Measurements from ENCODE around the gene BLTP3B. TPM values are rescaled to one million over a fixed set of nuclear protein-coding genes. Genes with fewer than 3 reads are reported as not detected.

The BLTP3B gene
- polyA plus RNA-seq, 1 donor (not counting 4 experiments of a cell fraction or from before 2014, with no cell fraction given) = 11.7 TPM

- dilution Hi-C loops (cut with MboI; ENCODE audit: extremely low pct_ligation_motif_present, low sequenced_read_pairs) = no loop called here
- Histone ChIP-seq H3K27ac (ENCODE audit: control insufficient read depth, insufficient read depth, low read length) (no peak overlapping the region), H4K20me1 (ENCODE audit: control insufficient read depth, extremely low read depth, insufficient read depth, low read length) (no peaks in the 10 kb centered on the region), H3K9me3 (ENCODE audit: control insufficient read depth, low read depth, low read length) (no peaks in the 10 kb centered on the region), H3K4me1 (ENCODE audit: control insufficient read depth, extremely low read depth, insufficient read depth, low read length) (peaks cover 6% of the 10 kb centered on the region), H2AFZ (ENCODE audit: control insufficient read depth, low read length) (no peak overlapping the region), H3K9me1 (ENCODE audit: control insufficient read depth, extremely low read depth, insufficient read depth, low read length) (no peaks in the 10 kb centered on the region), H3K9ac (ENCODE audit: control insufficient read depth, extremely low read depth, insufficient read depth, low read length) (no peak overlapping the region), H3K4me3 (ENCODE audit: control insufficient read depth in 2 of 3, extremely low read depth in 1 of 3, insufficient read depth in 2 of 3, low read depth in 1 of 3, low read length in 3 of 3) (no peak overlapping the region), H3K79me2 (ENCODE audit: control insufficient read depth, insufficient read depth, low read length) (peaks cover 17% of the 10 kb centered on the region), H3K4me2 (ENCODE audit: control insufficient read depth, extremely low read depth, insufficient read depth, low read depth, low read length) (no peak overlapping the region), H3K27me3 (ENCODE audit: control insufficient read depth, extremely low read depth, insufficient read depth, low read length) (no peaks in the 10 kb centered on the region), H3K36me3 (ENCODE audit: control insufficient read depth in 2 of 2, extremely low read depth in 1 of 2, insufficient read depth in 2 of 2, low read length in 2 of 2) (no peaks in the 10 kb centered on the region)
- DNase-seq (ENCODE audit: low read depth, low spot score) = no peak
- TF ChIP-seq EZH2 (IDR thresholded peaks at IDR 0.05; ENCODE audit: low read length) = no peak
- TF ChIP-seq CTCF (optimal IDR thresholded peaks at IDR 0.05 in 1 of 3, IDR thresholded peaks at IDR 0.05 in 1 of 3, conservative IDR thresholded peaks at IDR 0.05 in 1 of 3; ENCODE audit: extremely low read depth in 1 of 3, insufficient read depth in 2 of 3, low read length in 3 of 3) = no peak
- FAIRE-seq = no peak
These were observed 19.2 kb downstream of the BLTP3B start for GRCh38 chr12:100123316-100124095.

GRCh38 chr12:100120355-100120754 lies 22.3 kb downstream of the BLTP3B start:
- DNase-seq (ENCODE audit: low read depth, low spot score) (no peak), FAIRE-seq (no peak)
- no peak overlapping the region for H3K4me2 ChIP-seq (ENCODE audit: control insufficient read depth, extremely low read depth, insufficient read depth, low read depth, low read length)
- H3K27ac ChIP-seq (ENCODE audit: control insufficient read depth, insufficient read depth, low read length) = no peak overlapping the region
- no peaks in the 10 kb centered on the region for H4K20me1 ChIP-seq (ENCODE audit: control insufficient read depth, extremely low read depth, insufficient read depth, low read length)
- no peaks in the 10 kb centered on the region for H3K9me3 ChIP-seq (ENCODE audit: control insufficient read depth, low read depth, low read length)
- H3K36me3 ChIP-seq (ENCODE audit: control insufficient read depth in 2 of 2, extremely low read depth in 1 of 2, insufficient read depth in 2 of 2, low read length in 2 of 2) = no peaks in the 10 kb centered on the region
- no peaks in the 10 kb centered on the region for H3K4me1 ChIP-seq (ENCODE audit: control insufficient read depth, extremely low read depth, insufficient read depth, low read length)
- dilution Hi-C loops (cut with MboI; ENCODE audit: extremely low pct_ligation_motif_present, low sequenced_read_pairs) = no loop called here
- no peak overlapping the region for H3K4me3 ChIP-seq (ENCODE audit: control insufficient read depth in 2 of 3, extremely low read depth in 1 of 3, insufficient read depth in 2 of 3, low read depth in 1 of 3, low read length in 3 of 3)
- H3K27me3 ChIP-seq (ENCODE audit: control insufficient read depth, extremely low read depth, insufficient read depth, low read length) = no peaks in the 10 kb centered on the region
- no peaks in the 10 kb centered on the region for H3K9me1 ChIP-seq (ENCODE audit: control insufficient read depth, extremely low read depth, insufficient read depth, low read length)
- no peak overlapping the region for H3K9ac ChIP-seq (ENCODE audit: control insufficient read depth, extremely low read depth, insufficient read depth, low read length)
- no peak for TF ChIP-seq EZH2 (IDR thresholded peaks at IDR 0.05; ENCODE audit: low read length)
- no peak for TF ChIP-seq CTCF (optimal IDR thresholded peaks at IDR 0.05 in 1 of 3, IDR thresholded peaks at IDR 0.05 in 1 of 3, conservative IDR thresholded peaks at IDR 0.05 in 1 of 3; ENCODE audit: extremely low read depth in 1 of 3, insufficient read depth in 2 of 3, low read length in 3 of 3)
- no peak overlapping the region for H2AFZ ChIP-seq (ENCODE audit: control insufficient read depth, low read length)
- peaks cover 12% of the 10 kb centered on the region for H3K79me2 ChIP-seq (ENCODE audit: control insufficient read depth, insufficient read depth, low read length)

Data from keratinocyte (primary cell).